HPDE6-E6E7 (cell line): ENCODE measurements around the gene LAMA5.

Experiments
- DNase-seq: peaks from one replicate; pipeline ENCODE4 v3.0.0; 2011; ENCODE audit warnings: missing footprints; ENCODE audit errors: extremely low spot score

LAMA5 gene

GRCh38 chr20:62328684-62329388 lies 38.3 kb downstream of the LAMA5 start:
- no peak for DNase-seq

GRCh38 chr20:62327726-62328495 lies 39.2 kb downstream of the LAMA5 start:
- no peak for DNase-seq

GRCh38 chr20:62326959-62327725 lies 40.0 kb downstream of the LAMA5 start:
- no peak for DNase-seq

- no peak for DNase-seq
Measured at GRCh38 chr20:62326559-62326958, 40.6 kb downstream of the LAMA5 start.

DNA sequence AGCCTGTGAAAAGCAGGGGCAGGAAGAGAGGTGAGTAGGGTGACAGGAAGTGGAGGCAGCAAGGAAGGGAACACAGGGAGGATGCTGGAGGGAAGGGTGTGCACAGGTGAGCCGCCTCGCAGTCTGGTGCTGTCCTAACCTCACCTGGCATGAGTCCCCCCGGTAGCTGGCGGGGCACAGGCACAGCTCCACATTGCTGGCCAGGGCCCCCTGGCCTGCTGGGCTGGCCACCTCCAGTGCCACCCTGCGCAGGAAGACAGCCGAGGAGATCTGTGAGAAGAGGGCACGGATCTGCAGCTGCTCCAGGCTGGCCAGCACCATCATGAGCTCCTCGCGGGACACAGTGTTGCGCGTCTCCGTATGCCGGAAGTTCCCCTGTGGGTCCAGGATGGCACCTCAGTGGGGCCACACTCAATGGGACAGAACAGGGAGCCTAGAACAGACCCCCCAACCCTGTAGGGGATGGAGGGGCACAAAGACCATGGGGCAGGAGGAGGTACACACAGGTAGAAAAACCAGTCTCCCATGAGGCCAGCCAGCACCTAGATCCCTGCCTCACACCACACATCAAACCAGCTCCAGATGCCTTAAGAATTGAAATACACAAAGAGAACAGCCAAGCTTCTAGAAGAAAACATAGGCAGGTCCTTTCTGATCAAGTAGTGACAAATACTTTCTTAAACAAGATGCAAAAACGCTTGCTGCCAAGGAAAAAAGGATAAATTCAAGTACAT lies 41.8 kb downstream of the LAMA5 start:
- no peak for DNase-seq

GRCh38 chr20:62323980-62324906 lies 42.9 kb downstream of the LAMA5 start:
- DNase-seq = no peak

- DNase-seq = no peak
Measured at GRCh38 chr20:62323146-62323979, 43.7 kb downstream of the LAMA5 start.

DNA sequence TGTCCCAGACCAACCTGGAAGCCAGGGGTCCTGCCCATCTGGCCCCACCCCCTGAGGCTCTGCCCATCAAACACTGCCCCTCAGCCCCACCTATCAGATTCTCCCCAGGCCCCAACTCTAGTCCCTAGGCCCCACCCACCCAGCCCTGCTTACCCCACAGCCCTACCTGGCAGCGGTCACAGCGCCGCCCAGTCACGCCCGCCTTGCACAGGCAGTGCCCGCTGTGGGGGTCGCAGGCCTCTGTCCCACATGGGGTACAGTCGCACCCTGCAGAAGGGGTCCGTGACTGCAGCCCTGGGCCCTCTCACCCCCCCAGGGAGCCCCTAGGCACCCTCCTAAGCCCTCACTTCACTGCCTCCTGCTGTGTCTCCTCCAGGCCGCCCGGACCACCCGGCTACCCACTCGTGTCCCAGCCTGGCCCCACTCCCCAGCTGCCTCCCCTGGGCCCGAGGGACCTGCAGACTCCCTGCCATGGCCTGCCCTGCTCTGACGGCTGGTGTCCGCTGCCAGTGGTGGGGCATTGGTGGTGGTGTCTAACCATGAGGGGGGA lies 44.5 kb downstream of the LAMA5 start:
- no peak for DNase-seq

DNA sequence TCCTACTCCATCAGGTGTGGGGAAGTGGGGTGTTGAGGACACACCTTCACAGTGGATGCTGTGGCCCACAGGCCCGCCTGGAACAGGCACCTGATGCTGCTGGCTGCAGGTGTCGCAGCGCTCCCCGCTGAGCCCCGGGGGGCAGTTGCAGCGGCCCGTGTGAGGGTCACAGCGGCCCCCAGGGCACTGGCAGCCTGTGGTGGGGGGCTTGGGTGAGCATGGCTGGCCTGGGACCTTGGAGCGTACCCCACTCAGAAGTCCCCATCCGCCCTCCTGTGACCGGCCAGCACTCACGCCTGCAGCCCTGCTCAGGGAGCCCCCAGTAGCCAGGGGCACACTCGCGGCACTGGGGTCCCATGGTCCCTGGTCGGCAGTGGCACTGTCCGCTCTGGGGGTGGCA lies 45.1 kb downstream of the LAMA5 start:
- DNase-seq = no peak

GRCh38 chr20:62321521-62321948 lies 45.6 kb downstream of the LAMA5 start:
- peak; percentile 72 for DNase-seq

- DNase-seq = no peak
Measured at GRCh38 chr20:62320581-62321354, 46.3 kb downstream of the LAMA5 start.

- no peak for DNase-seq
Measured at GRCh38 chr20:62319346-62319909, 47.7 kb downstream of the LAMA5 start.

GRCh38 chr20:62318400-62319345 lies 48.4 kb downstream of the LAMA5 start:
- no peak for DNase-seq

DNA sequence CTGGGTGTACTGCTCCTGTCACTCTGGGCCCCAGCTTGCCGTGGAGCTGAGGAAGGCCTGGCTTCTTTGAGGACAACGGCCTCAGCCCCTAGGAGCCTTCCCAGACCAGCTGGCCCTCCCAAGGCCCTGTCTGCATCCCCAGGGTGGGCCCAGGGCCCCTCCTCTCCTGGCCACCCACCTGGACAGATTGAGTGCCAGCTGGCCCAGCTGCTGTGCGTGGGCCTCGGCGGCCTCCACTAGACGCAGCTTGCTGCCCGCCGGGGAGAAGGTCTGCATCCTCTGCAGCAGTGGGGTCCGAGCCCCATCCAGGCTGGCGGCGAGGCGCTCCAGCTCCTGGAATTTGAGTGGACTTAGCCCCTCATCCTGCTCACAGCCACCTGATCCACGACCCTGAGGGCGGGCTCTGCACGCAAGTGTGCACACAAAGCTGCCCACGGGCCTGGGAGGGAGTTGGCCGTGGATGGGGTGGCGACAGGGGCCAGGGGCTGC lies 49.9 kb downstream of the LAMA5 start:
- no peak for DNase-seq

DNA sequence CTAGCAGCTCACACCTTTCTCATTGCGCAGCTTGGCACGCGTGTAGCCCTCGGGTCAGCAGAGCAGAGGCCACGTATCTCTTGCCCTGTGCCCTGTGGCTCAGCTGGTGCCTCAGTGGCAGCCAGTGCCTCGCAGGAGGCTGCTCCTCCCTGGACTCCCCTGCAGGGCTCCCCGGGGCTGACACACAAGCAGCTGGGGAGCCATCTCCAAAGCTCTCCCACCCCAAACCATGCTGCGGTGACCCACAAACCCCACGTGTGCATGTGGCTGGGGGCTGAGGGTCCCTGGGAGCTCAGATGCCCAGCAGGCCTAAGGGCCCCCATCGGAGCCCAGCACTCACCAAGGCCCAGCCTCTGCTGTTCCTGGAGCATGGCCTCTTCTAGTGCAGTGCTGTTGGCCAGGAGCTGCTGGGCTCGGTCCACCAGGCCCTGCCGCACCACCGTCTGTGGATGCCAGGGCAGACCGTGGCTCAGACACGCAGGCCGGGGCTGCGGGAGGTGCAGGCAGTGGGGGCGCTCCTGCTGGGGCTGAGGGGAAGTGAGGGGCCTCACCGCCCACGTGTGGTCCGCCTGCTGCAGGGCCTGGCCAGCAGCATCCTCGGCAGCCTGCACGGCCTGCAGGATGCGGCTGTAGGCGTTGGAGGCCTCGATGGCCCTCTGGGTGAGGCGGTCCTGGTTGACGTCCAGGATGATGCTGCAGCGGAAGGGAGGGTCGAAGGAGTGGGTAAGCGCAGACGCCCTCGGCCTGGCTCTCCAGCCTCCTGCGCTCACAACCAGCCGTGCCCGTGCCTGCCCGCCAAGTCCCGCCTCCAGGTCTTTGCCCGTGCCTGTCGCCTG lies 50.6 kb downstream of the LAMA5 start:
- DNase-seq = no peak

GRCh38 chr20:62315773-62316172 lies 51.3 kb downstream of the LAMA5 start:
- DNase-seq = no peak
